ENCODE measurements around the gene HDAC7.

DNA sequence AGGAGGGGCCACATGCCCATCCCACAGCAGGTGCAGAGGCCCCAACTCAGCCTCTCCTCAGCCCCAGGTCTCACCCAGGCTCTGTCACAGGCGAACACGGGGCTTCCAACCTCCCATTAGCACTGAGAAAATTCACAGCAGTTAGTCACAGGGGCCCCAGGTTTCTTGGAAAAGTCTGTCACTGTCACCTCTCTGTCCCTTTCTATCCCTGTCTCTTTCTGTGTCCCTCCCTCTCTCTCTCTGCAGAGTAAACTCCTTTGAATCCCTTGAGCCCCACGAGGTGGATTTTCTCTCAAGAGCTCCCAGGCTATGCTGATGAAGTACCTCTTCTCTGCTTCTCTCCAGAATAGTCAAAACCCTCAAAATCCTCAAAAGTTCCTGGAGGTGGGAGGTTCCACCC, 80.4 kb downstream of the HDAC7 start:
- TF ChIP-seq, protein P1, sequence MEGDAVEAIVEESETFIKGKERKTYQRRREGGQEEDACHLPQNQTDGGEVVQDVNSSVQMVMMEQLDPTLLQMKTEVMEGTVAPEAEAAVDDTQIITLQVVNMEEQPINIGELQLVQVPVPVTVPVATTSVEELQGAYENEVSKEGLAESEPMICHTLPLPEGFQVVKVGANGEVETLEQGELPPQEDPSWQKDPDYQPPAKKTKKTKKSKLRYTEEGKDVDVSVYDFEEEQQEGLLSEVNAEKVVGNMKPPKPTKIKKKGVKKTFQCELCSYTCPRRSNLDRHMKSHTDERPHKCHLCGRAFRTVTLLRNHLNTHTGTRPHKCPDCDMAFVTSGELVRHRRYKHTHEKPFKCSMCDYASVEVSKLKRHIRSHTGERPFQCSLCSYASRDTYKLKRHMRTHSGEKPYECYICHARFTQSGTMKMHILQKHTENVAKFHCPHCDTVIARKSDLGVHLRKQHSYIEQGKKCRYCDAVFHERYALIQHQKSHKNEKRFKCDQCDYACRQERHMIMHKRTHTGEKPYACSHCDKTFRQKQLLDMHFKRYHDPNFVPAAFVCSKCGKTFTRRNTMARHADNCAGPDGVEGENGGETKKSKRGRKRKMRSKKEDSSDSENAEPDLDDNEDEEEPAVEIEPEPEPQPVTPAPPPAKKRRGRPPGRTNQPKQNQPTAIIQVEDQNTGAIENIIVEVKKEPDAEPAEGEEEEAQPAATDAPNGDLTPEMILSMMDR (IDR thresholded peaks at IDR 0.05), result no peak
- no peak for TF ChIP-seq POLR2A (IDR thresholded peaks at IDR 0.05)

All from adrenal gland (tissue), 5 donors.